ENCODE results near the gene TRPM3.

DNA sequence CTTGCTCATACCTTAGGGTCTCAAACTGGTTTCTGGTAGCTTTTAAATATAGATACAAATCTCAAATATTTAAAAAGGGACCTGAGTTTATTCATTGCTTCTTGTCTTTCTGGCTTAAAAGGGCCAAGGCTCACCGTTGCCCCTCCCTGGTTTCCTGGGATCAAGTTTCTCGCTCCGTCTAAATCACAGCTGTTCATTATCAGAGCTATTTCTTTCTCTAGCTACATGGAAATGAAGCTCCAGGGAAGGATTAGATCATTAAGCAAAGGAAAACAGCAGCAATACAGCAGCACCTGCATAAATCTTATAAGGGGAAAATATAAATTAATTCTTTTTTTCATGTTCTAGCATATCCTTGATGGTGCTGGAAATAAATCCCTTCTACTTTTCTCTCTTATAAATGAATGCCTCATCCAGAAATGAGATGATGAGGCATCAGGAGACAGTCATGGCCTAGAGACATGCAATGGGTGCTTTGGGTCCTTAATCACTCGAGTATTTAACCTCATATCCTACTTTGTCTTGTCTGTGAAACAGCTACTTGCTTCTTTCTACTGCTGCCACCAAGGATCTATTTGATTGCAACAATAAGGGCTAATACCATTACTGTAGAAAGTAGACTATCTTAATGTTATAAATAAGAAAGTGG is 320.1 kb downstream of the TRPM3 start:
- TF ChIP-seq, protein P1, sequence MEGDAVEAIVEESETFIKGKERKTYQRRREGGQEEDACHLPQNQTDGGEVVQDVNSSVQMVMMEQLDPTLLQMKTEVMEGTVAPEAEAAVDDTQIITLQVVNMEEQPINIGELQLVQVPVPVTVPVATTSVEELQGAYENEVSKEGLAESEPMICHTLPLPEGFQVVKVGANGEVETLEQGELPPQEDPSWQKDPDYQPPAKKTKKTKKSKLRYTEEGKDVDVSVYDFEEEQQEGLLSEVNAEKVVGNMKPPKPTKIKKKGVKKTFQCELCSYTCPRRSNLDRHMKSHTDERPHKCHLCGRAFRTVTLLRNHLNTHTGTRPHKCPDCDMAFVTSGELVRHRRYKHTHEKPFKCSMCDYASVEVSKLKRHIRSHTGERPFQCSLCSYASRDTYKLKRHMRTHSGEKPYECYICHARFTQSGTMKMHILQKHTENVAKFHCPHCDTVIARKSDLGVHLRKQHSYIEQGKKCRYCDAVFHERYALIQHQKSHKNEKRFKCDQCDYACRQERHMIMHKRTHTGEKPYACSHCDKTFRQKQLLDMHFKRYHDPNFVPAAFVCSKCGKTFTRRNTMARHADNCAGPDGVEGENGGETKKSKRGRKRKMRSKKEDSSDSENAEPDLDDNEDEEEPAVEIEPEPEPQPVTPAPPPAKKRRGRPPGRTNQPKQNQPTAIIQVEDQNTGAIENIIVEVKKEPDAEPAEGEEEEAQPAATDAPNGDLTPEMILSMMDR (IDR thresholded peaks at IDR 0.05) = no peak
- TF ChIP-seq POLR2A (IDR thresholded peaks at IDR 0.05) (no peak), POLR2AphosphoS5 (IDR thresholded peaks at IDR 0.05; ENCODE audit: insufficient read depth in 1 of 2, low read depth in 1 of 2) (no peak)

Data from vagina (tissue), 2 donors.